GM03348 (cell line): ENCODE data around the gene EMC9.

Experiments used
- DNase-seq: peaks from one replicate; pipeline ENCODE4 v3.0.0; 2012; ENCODE audit warnings: low spot score

The EMC9 gene

GRCh38 chr14:24177041-24177825 is 35.8 kb upstream of the EMC9 start:
- no peak for DNase-seq

GRCh38 chr14:24176599-24176998 is 35.2 kb upstream of the EMC9 start:
- DNase-seq = no peak

GRCh38 chr14:24172871-24173281 is 31.5 kb upstream of the EMC9 start:
- no peak for DNase-seq

GRCh38 chr14:24172261-24172860 is 31.0 kb upstream of the EMC9 start:
- DNase-seq = no peak

GRCh38 chr14:24171422-24172260 is 30.2 kb upstream of the EMC9 start, which contains the start of gene REC8:
TSS of gene REC8 (plus strand) at chr14:24172080. CDS start at chr14:24172553, 473 bp downstream.
- no peak for DNase-seq

GRCh38 chr14:24167469-24168114 is 26.2 kb upstream of the EMC9 start:
- DNase-seq = no peak

GRCh38 chr14:24165785-24166184 is 24.4 kb upstream of the EMC9 start:
- DNase-seq = no peak

GRCh38 chr14:24164518-24164991 is 23.2 kb upstream of the EMC9 start:
- no peak for DNase-seq

GRCh38 chr14:24162093-24162492 is 20.7 kb upstream of the EMC9 start:
- DNase-seq = no peak

GRCh38 chr14:24160850-24161804 is 19.7 kb upstream of the EMC9 start, which contains the start of gene IRF9:
TSS of gene IRF9 (plus strand) at chr14:24161265. CDS start at chr14:24162145, 880 bp downstream.
- DNase-seq = peak; percentile 95

- no peak for DNase-seq
Observed at GRCh38 chr14:24160499-24160849, 19.1 kb upstream of the EMC9 start.

- no peak for DNase-seq
Observed at GRCh38 chr14:24159777-24160498, 18.5 kb upstream of the EMC9 start.

- no peak for DNase-seq
Observed at GRCh38 chr14:24157331-24157730, 15.9 kb upstream of the EMC9 start.

- DNase-seq = no peak
Observed at GRCh38 chr14:24156840-24157239, 15.4 kb upstream of the EMC9 start.

- no peak for DNase-seq
Observed at GRCh38 chr14:24155100-24155499, 13.7 kb upstream of the EMC9 start.

GRCh38 chr14:24151404-24152080 is 10.2 kb upstream of the EMC9 start:
- no peak for DNase-seq

GRCh38 chr14:24150993-24151392 is 9.6 kb upstream of the EMC9 start:
- no peak for DNase-seq

- no peak for DNase-seq
Observed at GRCh38 chr14:24150567-24150966, 9.2 kb upstream of the EMC9 start.

GRCh38 chr14:24150061-24150460 is 8.7 kb upstream of the EMC9 start:
- no peak for DNase-seq
